Measurements from ENCODE around the gene MAGI1.

Gene MAGI1

DNA sequence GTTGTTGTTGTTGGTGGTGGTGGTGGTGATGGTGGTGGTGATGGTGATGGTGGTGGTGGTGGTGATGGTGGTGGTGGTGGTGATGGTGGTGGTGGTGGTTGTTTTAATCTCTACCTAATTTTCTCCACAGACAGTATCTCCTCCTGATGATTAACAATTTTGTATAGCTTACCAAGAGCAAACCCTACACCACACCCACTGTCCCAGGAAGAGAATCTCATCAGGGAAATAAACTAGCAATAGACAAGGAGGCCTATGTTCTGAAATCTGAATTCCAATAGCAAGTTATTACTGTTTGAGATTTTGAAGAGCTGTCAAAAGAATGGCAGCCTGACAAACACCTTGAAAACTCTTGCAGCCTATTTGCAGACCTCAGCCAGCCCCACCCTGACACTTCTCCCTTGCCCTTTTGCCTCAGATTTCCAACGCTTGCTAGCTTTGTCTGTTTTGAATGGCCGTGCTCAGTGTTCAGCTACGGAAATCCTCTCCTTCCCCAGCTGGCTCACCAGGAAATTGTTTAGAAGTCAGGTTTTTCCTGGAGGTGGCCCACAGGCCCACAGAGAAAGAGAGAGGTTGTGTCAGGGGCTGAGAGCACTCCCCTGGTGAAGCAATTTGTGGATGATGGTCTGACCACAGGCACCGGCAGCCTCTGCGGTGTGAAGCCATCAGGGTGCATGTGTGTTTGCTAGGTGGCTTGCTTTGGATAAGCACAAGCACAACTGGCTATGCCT is 101.6 kb downstream of the MAGI1 start:
- TF ChIP-seq, protein P1, sequence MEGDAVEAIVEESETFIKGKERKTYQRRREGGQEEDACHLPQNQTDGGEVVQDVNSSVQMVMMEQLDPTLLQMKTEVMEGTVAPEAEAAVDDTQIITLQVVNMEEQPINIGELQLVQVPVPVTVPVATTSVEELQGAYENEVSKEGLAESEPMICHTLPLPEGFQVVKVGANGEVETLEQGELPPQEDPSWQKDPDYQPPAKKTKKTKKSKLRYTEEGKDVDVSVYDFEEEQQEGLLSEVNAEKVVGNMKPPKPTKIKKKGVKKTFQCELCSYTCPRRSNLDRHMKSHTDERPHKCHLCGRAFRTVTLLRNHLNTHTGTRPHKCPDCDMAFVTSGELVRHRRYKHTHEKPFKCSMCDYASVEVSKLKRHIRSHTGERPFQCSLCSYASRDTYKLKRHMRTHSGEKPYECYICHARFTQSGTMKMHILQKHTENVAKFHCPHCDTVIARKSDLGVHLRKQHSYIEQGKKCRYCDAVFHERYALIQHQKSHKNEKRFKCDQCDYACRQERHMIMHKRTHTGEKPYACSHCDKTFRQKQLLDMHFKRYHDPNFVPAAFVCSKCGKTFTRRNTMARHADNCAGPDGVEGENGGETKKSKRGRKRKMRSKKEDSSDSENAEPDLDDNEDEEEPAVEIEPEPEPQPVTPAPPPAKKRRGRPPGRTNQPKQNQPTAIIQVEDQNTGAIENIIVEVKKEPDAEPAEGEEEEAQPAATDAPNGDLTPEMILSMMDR (IDR thresholded peaks at IDR 0.05; ENCODE audit: borderline replicate concordance, control extremely low read depth, extremely low read depth, insufficient read depth, missing control alignments): no peak
- in situ Hi-C loops (cut with MboI; ENCODE audit: low sequenced_read_pairs, unreplicated experiment): no loop called here

DNA sequence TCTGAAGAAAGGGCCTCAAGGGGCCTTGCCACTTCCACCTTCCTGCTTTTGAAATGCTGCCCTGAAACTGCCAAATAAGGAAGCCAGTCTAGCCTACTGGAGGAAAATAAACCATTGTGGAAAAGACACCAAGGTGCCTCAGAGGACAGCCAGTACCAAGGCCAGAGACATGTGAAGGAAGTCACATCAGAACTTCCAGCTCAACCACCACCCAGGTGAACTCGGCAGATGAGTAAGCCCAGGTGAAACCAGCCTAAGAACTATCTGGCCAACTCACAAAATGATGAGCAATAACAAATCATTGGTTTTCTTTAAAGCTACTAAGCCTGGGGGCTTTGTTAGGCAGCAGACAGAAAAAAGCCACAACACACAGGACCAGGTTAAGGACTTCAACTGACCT is 103.0 kb downstream of the MAGI1 start:
- TF ChIP-seq, protein P1 (IDR thresholded peaks at IDR 0.05; ENCODE audit: borderline replicate concordance, control extremely low read depth, extremely low read depth, insufficient read depth, missing control alignments): no peak
- no peak for DNase-seq (ENCODE audit: low spot score)
- in situ Hi-C loops (cut with MboI; ENCODE audit: low sequenced_read_pairs, unreplicated experiment): no loop called here

More for the DNA sequence above, 101.6 kb downstream of the MAGI1 start:
- DNase-seq (ENCODE audit: low spot score): no peak

DNA sequence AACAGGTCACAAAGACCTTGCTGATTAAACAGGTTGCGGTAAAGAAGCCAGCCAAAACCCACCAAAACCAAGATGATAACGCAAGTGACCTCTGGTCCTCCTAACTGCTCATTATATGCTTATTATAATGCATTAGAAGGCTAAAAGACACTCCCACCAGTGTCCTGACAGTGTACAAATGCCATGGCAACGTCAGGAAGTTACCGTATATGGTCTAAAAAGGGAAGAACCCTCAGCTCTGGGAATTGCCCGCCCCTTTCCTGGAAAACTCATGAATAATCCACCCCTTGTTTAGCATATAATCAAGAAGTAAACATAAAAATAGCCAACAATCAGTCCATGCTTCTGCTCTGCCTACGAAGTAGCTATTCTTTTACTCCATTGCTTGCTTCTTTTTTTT is 108.1 kb downstream of the MAGI1 start:
- no peak for DNase-seq (ENCODE audit: low spot score)
- in situ Hi-C loops (cut with MboI; ENCODE audit: low sequenced_read_pairs, unreplicated experiment): no loop called here
- TF ChIP-seq, protein P1 (IDR thresholded peaks at IDR 0.05; ENCODE audit: borderline replicate concordance, control extremely low read depth, extremely low read depth, insufficient read depth, missing control alignments): no peak

DNA sequence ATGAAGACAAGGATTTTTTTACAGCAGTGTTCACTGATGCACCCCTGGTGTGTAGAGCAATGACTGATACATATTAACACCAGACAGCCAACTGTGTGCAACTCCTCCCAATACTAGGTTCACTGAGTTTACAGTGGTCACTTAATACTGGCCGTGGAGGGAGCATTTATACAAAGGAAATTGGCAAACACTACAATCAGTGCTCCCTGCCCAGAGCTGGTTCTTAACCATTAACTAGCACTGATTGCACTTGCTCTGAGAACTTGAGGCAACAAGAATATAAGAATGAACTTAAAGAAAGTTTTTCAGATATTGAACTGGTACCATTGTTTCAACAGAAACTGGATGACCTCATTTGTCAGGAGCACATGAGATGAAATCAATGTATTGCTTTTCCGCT is 110.6 kb downstream of the MAGI1 start:
- no peak for DNase-seq (ENCODE audit: low spot score)
- in situ Hi-C loops (cut with MboI; ENCODE audit: low sequenced_read_pairs, unreplicated experiment): no loop called here
- TF ChIP-seq, protein P1 (IDR thresholded peaks at IDR 0.05; ENCODE audit: borderline replicate concordance, control extremely low read depth, extremely low read depth, insufficient read depth, missing control alignments): no peak

DNA sequence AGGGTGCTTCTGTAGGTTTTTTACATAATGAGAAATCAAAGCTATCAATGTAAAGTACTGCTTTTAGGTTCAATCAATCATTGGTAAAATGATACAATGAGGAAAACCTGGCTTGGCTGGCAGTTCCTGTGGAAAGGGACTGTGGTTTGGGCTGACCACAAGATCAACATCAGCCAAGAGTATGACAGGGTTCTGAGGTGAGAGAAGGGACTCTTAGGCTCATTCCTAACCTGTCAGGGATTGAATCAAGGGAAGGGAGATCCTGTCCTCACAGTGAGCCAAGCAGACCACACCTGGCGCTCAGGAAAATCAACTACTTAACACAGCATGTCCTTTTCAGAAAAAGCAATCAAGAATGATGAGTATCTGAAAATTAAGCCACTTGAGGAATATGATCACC is 111.1 kb downstream of the MAGI1 start:
- TF ChIP-seq, protein P1 (IDR thresholded peaks at IDR 0.05; ENCODE audit: borderline replicate concordance, control extremely low read depth, extremely low read depth, insufficient read depth, missing control alignments): no peak
- no peak for DNase-seq (ENCODE audit: low spot score)
- in situ Hi-C loops (cut with MboI; ENCODE audit: low sequenced_read_pairs, unreplicated experiment): no loop called here

DNA sequence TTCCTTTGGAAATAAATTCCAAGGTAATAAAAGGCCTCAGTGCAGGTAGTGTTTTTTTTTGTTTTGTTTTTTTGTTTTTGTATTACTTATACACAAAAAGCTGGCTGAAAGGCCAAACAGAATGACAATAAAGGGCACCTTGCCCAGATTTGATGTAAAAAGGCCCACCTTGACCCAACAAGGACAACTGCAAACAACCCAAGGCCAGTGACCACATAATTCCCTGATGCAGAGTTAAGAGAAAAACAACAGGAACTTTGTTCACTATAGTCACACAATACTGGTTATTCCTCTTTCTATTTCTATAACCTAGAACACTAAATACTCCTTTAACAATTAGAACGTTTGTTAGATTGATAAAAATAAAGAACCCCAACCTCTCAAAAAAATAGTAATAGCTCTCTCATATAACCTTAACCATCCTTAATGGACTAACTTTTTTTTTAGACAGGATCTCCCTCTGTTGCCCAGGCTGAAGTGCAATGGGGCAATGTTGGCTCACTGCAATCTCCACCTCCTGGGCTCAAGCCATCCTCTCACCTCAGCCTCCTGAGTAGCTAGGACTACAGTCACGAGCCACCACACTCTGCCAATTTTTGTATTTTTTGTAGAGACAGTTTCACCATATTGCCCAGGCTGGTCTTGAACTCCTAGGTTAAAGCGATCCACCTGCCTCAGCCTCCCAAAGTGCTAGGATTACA is 113.3 kb downstream of the MAGI1 start:
- in situ Hi-C loops (cut with MboI; ENCODE audit: low sequenced_read_pairs, unreplicated experiment): no loop called here
- no peak for DNase-seq (ENCODE audit: low spot score)
- TF ChIP-seq, protein P1 (IDR thresholded peaks at IDR 0.05; ENCODE audit: borderline replicate concordance, control extremely low read depth, extremely low read depth, insufficient read depth, missing control alignments): no peak

Measured in GM13976 (cell line).